B cell (primary cell): ENCODE measurements around the gene PRRG2. TPM values are rescaled to one million over a fixed set of nuclear protein-coding genes. Genes with fewer than 3 reads are reported as not detected.

Experiments used
- ATAC-seq: fragments of 200-7000 bp; cut with Tn5 transposase; one replicate; pipeline ENCODE4 v1.10.0; 2021; ENCODE audit warnings: low read depth, mild to moderate bottlenecking, moderate number of reproducible peaks, moderate library complexity
- CTCF ChIA-PET: fragments of 350-600 bp; sonication (Branson Sonifier 250); formaldehyde crosslinking; loops from one replicate; lab custom pipeline; 2021; ENCODE audit warnings: antibody characterized with exemption, inconsistent platforms; lab: Charles Lee
- POLR2A ChIA-PET: fragments of 350-600 bp; sonication (Branson Sonifier 250); formaldehyde crosslinking; loops from one replicate; lab custom pipeline; 2021; ENCODE audit warnings: antibody characterized with exemption; lab: Charles Lee
- DNase-seq: peaks from one replicate; pipeline ENCODE4 v3.0.0; 2013
- H2AFZ ChIP-seq: 2 replicates; pipeline ENCODE4 v1.6.1; 2012; ENCODE audit warnings: mild to moderate bottlenecking, low read depth, low read length; ENCODE audit not compliant: insufficient read depth, poor library complexity, severe bottlenecking
- H3K27ac ChIP-seq, 2 donors: 1 replicate in 1 of 2; 2 replicates in 1 of 2; pipeline ENCODE4 v1.5.1; 2012 to 2013; ENCODE audit warnings: low read length in 2 of 2, mild to moderate bottlenecking in 2 of 2, moderate library complexity in 1 of 2
- H3K27me3 ChIP-seq, 4 experiments: fragments of 200-600 bp in 1 of 4; sonication (generic) in 1 of 4; replicated peaks in 1 of 4; 1 replicate in 2 of 4; 2 replicates in 2 of 4; pipeline versions ENCODE4 v1.6.1 to v1.7.0; 2013 to 2016; ENCODE audit warnings: low read length in 3 of 4, mild to moderate bottlenecking in 2 of 4, mixed read lengths in 1 of 4, moderate library complexity in 1 of 4; ENCODE audit not compliant: insufficient read depth in 4 of 4, control insufficient read depth in 3 of 4; ENCODE audit errors: control extremely low read depth in 1 of 4
- H3K36me3 ChIP-seq, 2 experiments: replicated peaks in 1 of 2; 1 replicate in 1 of 2; 2 replicates in 1 of 2; pipeline versions ENCODE4 v1.6.1 to v1.7.1; 2013; ENCODE audit warnings: low read length in 1 of 2; ENCODE audit not compliant: insufficient read depth in 2 of 2, control insufficient read depth in 1 of 2; ENCODE audit errors: control extremely low read depth in 1 of 2, extremely low read depth in 1 of 2
- H3K4me1 ChIP-seq, 2 donors: fragments of 200-600 bp in 1 of 2; sonication (generic) in 1 of 2; 1 replicate in 1 of 2; 2 replicates in 1 of 2; pipeline versions ENCODE4 v1.5.1 to v1.6.1; 2013 to 2017; ENCODE audit warnings: low read length in 2 of 2; ENCODE audit not compliant: control insufficient read depth in 2 of 2, insufficient read depth in 2 of 2
- H3K4me2 ChIP-seq: replicated peaks from 2 replicates; pipeline ENCODE3; 2012; ENCODE audit warnings: mild to moderate bottlenecking, low read depth, low read length; ENCODE audit not compliant: poor library complexity, severe bottlenecking
- H3K4me3 ChIP-seq, 5 experiments: fragments of 200-600 bp in 1 of 5; sonication (generic) in 1 of 5; 1 replicate in 3 of 5; 2 replicates in 2 of 5; pipeline versions ENCODE4 v1.5.1 to v1.7.0; 2011 to 2016; ENCODE audit warnings: low read length in 4 of 5, mild to moderate bottlenecking in 4 of 5, low read depth in 2 of 5, control low read depth in 1 of 5, moderate library complexity in 1 of 5; ENCODE audit not compliant: insufficient read depth in 1 of 5; ENCODE audit errors: control extremely low read depth in 1 of 5, extremely low read depth in 1 of 5
- H3K79me2 ChIP-seq: fragments of 200-600 bp; sonication (generic); one replicate; pipeline ENCODE4 v1.6.0; 2016; ENCODE audit warnings: low read length; ENCODE audit not compliant: control insufficient read depth, insufficient read depth
- H3K9ac ChIP-seq: fragments of 200-600 bp; sonication (generic); 2 replicates; pipeline ENCODE4 v1.6.1; 2017; ENCODE audit warnings: mild to moderate bottlenecking, low read length, moderate library complexity
- H3K9me3 ChIP-seq, 3 donors: one replicate each; pipeline versions ENCODE4 v1.6.1 to v1.7.1; 2013; ENCODE audit warnings: low read length in 2 of 3; ENCODE audit not compliant: control insufficient read depth in 2 of 3, insufficient read depth in 1 of 3; ENCODE audit errors: control extremely low read depth in 1 of 3
- H4K20me1 ChIP-seq: 2 replicates; pipeline ENCODE4 v1.6.0; 2012; ENCODE audit warnings: mild to moderate bottlenecking, low read length; ENCODE audit not compliant: insufficient read depth, control insufficient read depth, poor library complexity, severe bottlenecking
- H3K27ac Mint-ChIP-seq: one replicate; pipeline ENCODE4 v1.8.0; 2021; ENCODE audit warnings: mixed read lengths
- H3K27me3 Mint-ChIP-seq: one replicate; pipeline ENCODE4 v1.8.0; 2021; ENCODE audit warnings: mixed read lengths
- H3K4me1 Mint-ChIP-seq: one replicate; pipeline ENCODE4 v1.8.0; 2021; ENCODE audit warnings: mixed read lengths
- H3K4me3 Mint-ChIP-seq: one replicate; pipeline ENCODE4 v1.8.0; 2021; ENCODE audit warnings: mixed read lengths
- H3K9me3 Mint-ChIP-seq: one replicate; pipeline ENCODE4 v1.8.0; 2022; ENCODE audit warnings: mixed read lengths; ENCODE audit not compliant: insufficient read depth
- EZH2 ChIP-seq: IDR thresholded peaks from 2 replicates; pipeline ENCODE4 v1.6.1; 2012; ENCODE audit warnings: borderline replicate concordance, low read depth, mild to moderate bottlenecking, moderate library complexity, low read length; ENCODE audit not compliant: insufficient read depth, poor library complexity, severe bottlenecking
- WGBS: methylation state at CpG from one replicate; pipeline ENCODE4 v1.1.5; 2013; ENCODE audit warnings: missing lambda C conversion rate; ENCODE audit not compliant: insufficient coverage; 5-methylcytosine and 5-hydroxymethylcytosine counted together
- intact Hi-C: fragments of 100-400 bp; cut with micrococcal nuclease; formaldehyde crosslinking; loops from one replicate; pipeline ENCODE4 v1.10.0; 2022
- polyA plus RNA-seq: library from polyadenylated mRNA; depleted of rRNA; stranded (reverse); fragments of >200 nt; gene quantifications from 2 replicates; pipeline ENCODE4 v1.2.3, GENCODE V29; 2012
- total RNA-seq, 2 donors: library from RNA; stranded (reverse); fragments of 120-200 nt in 1 of 2; gene quantifications; 1 replicate in 1 of 2; 2 replicates in 1 of 2; pipeline versions ENCODE4 v1.2.3 to v1.2.4, GENCODE V29; 2013 to 2022
- TF ChIP-seq, protein P1 (sequence below): fragments of 200-600 bp; IDR thresholded peaks from one replicate; pipeline ENCODE4 v1.8.0; 2022; ENCODE audit warnings: antibody characterized with exemption, mild to moderate bottlenecking

PRRG2 gene
- total and polyA plus RNA-seq, 2 donors (not counting 1 experiment from before 2014, with no cell fraction given): 1.1 to 4.4 TPM

GRCh38 chr19:49551531-49551930, 29.6 kb upstream of the PRRG2 start:
- no peak for TF ChIP-seq EZH2
- ATAC-seq: no peak
- Mint-ChIP-seq H3K27ac (no peak overlapping the region), H3K4me1 (peaks cover 20% of the 10 kb centered on the region), H3K27me3 (no peaks in the 10 kb centered on the region), H3K4me3 (no peak overlapping the region), H3K9me3 (no peaks in the 10 kb centered on the region)
- intact Hi-C loops: no loop called here
- no peak overlapping the region for H2AFZ ChIP-seq
- no peak for DNase-seq
- 100% methylated on average over 2 of the region's 7 CpGs for WGBS
- H3K4me2 ChIP-seq: no peak overlapping the region
- peaks cover 0 to 12% of the 10 kb centered on the region in 2 experiments for H3K36me3 ChIP-seq
- no peak overlapping the region for H3K4me3 ChIP-seq
- no peaks in the 10 kb centered on the region for H3K9me3 ChIP-seq
- H3K27me3 ChIP-seq: no peaks in the 10 kb centered on the region
- no peak overlapping the region for H3K27ac ChIP-seq
- POLR2A ChIA-PET: interaction anchor here (0.6 to 0.7 kb wide), 2 partner anchors 12 to 44 kb away, joined by 4 to 6 read pairs; no protein-coding TSS in a partner anchor
- CTCF ChIA-PET: interaction anchor here (0.6 to 3.1 kb wide), 6 partner anchors 15 to 383 kb away, joined by 3 to 13 read pairs (median 5); partner anchors contain the start of gene FLT3LG
- H3K4me1 ChIP-seq: peaks cover 4 to 17% of the 10 kb centered on the region in 2 donors
- no peaks in the 10 kb centered on the region for H4K20me1 ChIP-seq
- H3K9ac ChIP-seq: no peak overlapping the region
- no peaks in the 10 kb centered on the region for H3K79me2 ChIP-seq

DNA sequence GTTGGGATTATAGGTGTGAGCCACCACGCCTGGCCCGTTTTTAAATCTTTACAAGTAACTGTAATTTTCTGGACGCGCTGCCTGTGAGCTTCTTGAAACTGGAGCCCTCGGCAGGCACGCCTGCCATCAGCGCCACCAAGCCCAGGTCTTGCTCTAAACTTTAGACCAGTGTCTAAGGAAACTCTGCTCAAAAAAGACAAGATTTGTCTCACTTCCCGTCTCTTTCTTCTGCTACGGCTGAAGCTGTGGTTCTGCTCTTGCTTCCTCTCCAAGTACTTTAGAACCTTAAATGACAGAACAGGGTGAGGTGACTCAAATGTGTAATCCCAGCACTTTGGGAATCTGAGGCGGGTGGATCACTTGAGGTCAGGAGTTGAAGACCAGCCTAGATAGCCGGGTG, 28.4 kb upstream of the PRRG2 start:
- Histone ChIP-seq H3K4me3 (no peak overlapping the region), H3K27ac (no peak overlapping the region), H3K4me2 (no peak overlapping the region), H2AFZ (no peak overlapping the region), H3K9me3 (no peaks in the 10 kb centered on the region), H4K20me1 (no peaks in the 10 kb centered on the region), H3K79me2 (no peaks in the 10 kb centered on the region), H3K36me3 (peaks cover 4 to 24% of the 10 kb centered on the region in 2 experiments), H3K27me3 (no peaks in the 10 kb centered on the region), H3K9ac (no peak overlapping the region), H3K4me1 (peaks cover 0 to 9% of the 10 kb centered on the region in 2 donors)
- DNase-seq (no peak), ATAC-seq (no peak)
- CTCF ChIA-PET: interaction anchor here (1.5 to 1.8 kb wide), 3 partner anchors 18 to 455 kb away, joined by 4 to 6 read pairs (median 5); no protein-coding TSS in a partner anchor
- 93% methylated on average over 11 of the region's 11 CpGs for WGBS
- intact Hi-C loops: no loop called here
- Mint-ChIP-seq H3K9me3 (no peaks in the 10 kb centered on the region), H3K27me3 (no peaks in the 10 kb centered on the region), H3K4me1 (peaks cover 13% of the 10 kb centered on the region), H3K27ac (peak overlapping the region; percentile 72), H3K4me3 (no peak overlapping the region)
- TF ChIP-seq, protein P1, sequence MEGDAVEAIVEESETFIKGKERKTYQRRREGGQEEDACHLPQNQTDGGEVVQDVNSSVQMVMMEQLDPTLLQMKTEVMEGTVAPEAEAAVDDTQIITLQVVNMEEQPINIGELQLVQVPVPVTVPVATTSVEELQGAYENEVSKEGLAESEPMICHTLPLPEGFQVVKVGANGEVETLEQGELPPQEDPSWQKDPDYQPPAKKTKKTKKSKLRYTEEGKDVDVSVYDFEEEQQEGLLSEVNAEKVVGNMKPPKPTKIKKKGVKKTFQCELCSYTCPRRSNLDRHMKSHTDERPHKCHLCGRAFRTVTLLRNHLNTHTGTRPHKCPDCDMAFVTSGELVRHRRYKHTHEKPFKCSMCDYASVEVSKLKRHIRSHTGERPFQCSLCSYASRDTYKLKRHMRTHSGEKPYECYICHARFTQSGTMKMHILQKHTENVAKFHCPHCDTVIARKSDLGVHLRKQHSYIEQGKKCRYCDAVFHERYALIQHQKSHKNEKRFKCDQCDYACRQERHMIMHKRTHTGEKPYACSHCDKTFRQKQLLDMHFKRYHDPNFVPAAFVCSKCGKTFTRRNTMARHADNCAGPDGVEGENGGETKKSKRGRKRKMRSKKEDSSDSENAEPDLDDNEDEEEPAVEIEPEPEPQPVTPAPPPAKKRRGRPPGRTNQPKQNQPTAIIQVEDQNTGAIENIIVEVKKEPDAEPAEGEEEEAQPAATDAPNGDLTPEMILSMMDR: no peak
- no peak for TF ChIP-seq EZH2
- POLR2A ChIA-PET: no interaction called here
